ENCODE measurements around the gene OTUD3.
A peak's percentile ranks its signal among the peaks of the same experiment; 100 is the strongest.
"Not testable (repeated sequence)": the region's sequence is repeated elsewhere in the genome, so short reads cannot be mapped to it uniquely, and the experiment has no call there.

Gene OTUD3

GRCh38 chr1:19882111-19883071, at the start of gene OTUD3:
Gene OTUD3, plus strand, starts transcription at chr1:19882395. Its CDS starts 119 bp downstream, at chr1:19882514.
- DNase-seq (ENCODE audit: low spot score): peak; percentile 99

- DNase-seq (ENCODE audit: low spot score): no peak
These were observed 46.6 kb upstream of the OTUD3 start for GRCh38 chr1:19835578-19835977.

- no peak for DNase-seq (ENCODE audit: low spot score)
These were observed 44.3 kb upstream of the OTUD3 start for GRCh38 chr1:19837866-19838265.

GRCh38 chr1:19840228-19840627, 42.0 kb upstream of the OTUD3 start:
- no peak for DNase-seq (ENCODE audit: low spot score)

- DNase-seq (ENCODE audit: low spot score): no peak
These were observed 37.3 kb upstream of the OTUD3 start for GRCh38 chr1:19844731-19845495.

- DNase-seq (ENCODE audit: low spot score): no peak
These were observed 36.6 kb upstream of the OTUD3 start for GRCh38 chr1:19845555-19845954.

GRCh38 chr1:19846338-19846737, 35.9 kb upstream of the OTUD3 start:
- no peak for DNase-seq (ENCODE audit: low spot score)

- DNase-seq (ENCODE audit: low spot score): not testable (repeated sequence)
These were observed 34.9 kb upstream of the OTUD3 start for GRCh38 chr1:19847334-19847733.

GRCh38 chr1:19849307-19849706, 32.9 kb upstream of the OTUD3 start:
- not testable (repeated sequence) for DNase-seq (ENCODE audit: low spot score)

- DNase-seq (ENCODE audit: low spot score): no peak
These were observed 32.0 kb upstream of the OTUD3 start for GRCh38 chr1:19850214-19850613.

GRCh38 chr1:19852036-19852435, 30.2 kb upstream of the OTUD3 start:
- DNase-seq (ENCODE audit: low spot score): no peak

- no peak for DNase-seq (ENCODE audit: low spot score)
These were observed 27.3 kb upstream of the OTUD3 start for GRCh38 chr1:19854866-19855265.

GRCh38 chr1:19858893-19859292, 23.3 kb upstream of the OTUD3 start:
- no peak for DNase-seq (ENCODE audit: low spot score)

- no peak for DNase-seq (ENCODE audit: low spot score)
These were observed 22.3 kb upstream of the OTUD3 start for GRCh38 chr1:19859876-19860275.

- DNase-seq (ENCODE audit: low spot score): no peak
These were observed 21.8 kb upstream of the OTUD3 start for GRCh38 chr1:19860418-19860817.

- no peak for DNase-seq (ENCODE audit: low spot score)
These were observed 21.2 kb upstream of the OTUD3 start for GRCh38 chr1:19861034-19861433.

GRCh38 chr1:19861842-19862530, 20.2 kb upstream of the OTUD3 start:
- no peak for DNase-seq (ENCODE audit: low spot score)

GRCh38 chr1:19862944-19863343, 19.3 kb upstream of the OTUD3 start:
- no peak for DNase-seq (ENCODE audit: low spot score)

- DNase-seq (ENCODE audit: low spot score): no peak
These were observed 17.5 kb upstream of the OTUD3 start for GRCh38 chr1:19864570-19865160.

GRCh38 chr1:19866029-19866428, 16.2 kb upstream of the OTUD3 start:
- no peak for DNase-seq (ENCODE audit: low spot score)

- DNase-seq (ENCODE audit: low spot score): no peak
These were observed 15.4 kb upstream of the OTUD3 start for GRCh38 chr1:19866758-19867157.

GRCh38 chr1:19868575-19868974, 13.6 kb upstream of the OTUD3 start:
- DNase-seq (ENCODE audit: low spot score): not testable (repeated sequence)
